Keratinocyte (primary cell): ENCODE measurements around the gene TVP23C. TPM values are rescaled to one million over a fixed set of nuclear protein-coding genes. Genes with fewer than 3 reads are reported as not detected.

Source experiments
- DNase-seq: peaks from one replicate; pipeline ENCODE4 v3.0.0-alpha.2; 2011; ENCODE audit warnings: low read depth, missing footprints, low spot score
- FAIRE-seq: peaks from 2 replicates; lab custom pipeline; 2011; peaks lifted over from hg19 to GRCh38; lab: Jason Lieb, UNC
- H2AFZ ChIP-seq: 2 replicates; pipeline ENCODE4 v1.6.0; 2012; ENCODE audit warnings: low read length, control low read depth, inconsistent platforms; ENCODE audit not compliant: control insufficient read depth
- H3K27ac ChIP-seq: 2 replicates; pipeline ENCODE4 v1.5.1; 2011; ENCODE audit warnings: low read length; ENCODE audit not compliant: control insufficient read depth, insufficient read depth
- H3K27me3 ChIP-seq: 3 replicates; pipeline ENCODE4 v1.6.0; 2011; ENCODE audit warnings: low read length; ENCODE audit not compliant: control insufficient read depth, insufficient read depth; ENCODE audit errors: extremely low read depth
- H3K36me3 ChIP-seq, 2 experiments: 2 replicates in 1 of 2; 3 replicates in 1 of 2; pipeline ENCODE4 v1.5.1; 2011; ENCODE audit warnings: low read length in 2 of 2, mild to moderate bottlenecking in 1 of 2; ENCODE audit not compliant: control insufficient read depth in 2 of 2, insufficient read depth in 2 of 2; ENCODE audit errors: extremely low read depth in 1 of 2
- H3K4me1 ChIP-seq: 3 replicates; pipeline ENCODE4 v1.5.1; 2011; ENCODE audit warnings: low read length; ENCODE audit not compliant: control insufficient read depth, insufficient read depth; ENCODE audit errors: extremely low read depth
- H3K4me2 ChIP-seq: 3 replicates; pipeline ENCODE4 v1.6.0; 2011; ENCODE audit warnings: low read depth, low read length; ENCODE audit not compliant: control insufficient read depth, insufficient read depth; ENCODE audit errors: extremely low read depth
- H3K4me3 ChIP-seq, 3 experiments: fragments of 200-600 bp in 1 of 3; sonication (generic) in 1 of 3; 2 replicates in 2 of 3; 3 replicates in 1 of 3; pipeline ENCODE4 v1.5.1; 2011 to 2016; ENCODE audit warnings: low read length in 3 of 3, mild to moderate bottlenecking in 3 of 3, control low read depth in 2 of 3, inconsistent platforms in 1 of 3, low read depth in 1 of 3, mixed read lengths in 1 of 3, mixed run types in 1 of 3, moderate library complexity in 1 of 3; ENCODE audit not compliant: control insufficient read depth in 2 of 3, insufficient read depth in 2 of 3; ENCODE audit errors: extremely low read depth in 1 of 3
- H3K79me2 ChIP-seq: 2 replicates; pipeline ENCODE4 v1.6.0; 2012; ENCODE audit warnings: low read length; ENCODE audit not compliant: control insufficient read depth, insufficient read depth
- H3K9ac ChIP-seq: 3 replicates; pipeline ENCODE4 v1.6.0; 2011; ENCODE audit warnings: low read length; ENCODE audit not compliant: control insufficient read depth, insufficient read depth; ENCODE audit errors: extremely low read depth
- H3K9me1 ChIP-seq: 3 replicates; pipeline ENCODE4 v1.6.0; 2011; ENCODE audit warnings: low read length; ENCODE audit not compliant: control insufficient read depth, insufficient read depth; ENCODE audit errors: extremely low read depth
- H3K9me3 ChIP-seq: 2 replicates; pipeline ENCODE4 v1.5.1; 2012; ENCODE audit warnings: low read depth, low read length; ENCODE audit not compliant: control insufficient read depth
- H4K20me1 ChIP-seq: 3 replicates; pipeline ENCODE4 v1.6.0; 2011; ENCODE audit warnings: low read length; ENCODE audit not compliant: control insufficient read depth, insufficient read depth; ENCODE audit errors: extremely low read depth
- EZH2 ChIP-seq: IDR thresholded peaks from one replicate; pipeline ENCODE4 v1.6.1; 2012; ENCODE audit warnings: inconsistent platforms, mild to moderate bottlenecking, low read length, moderate library complexity
- dilution Hi-C: fragments of 300-500 bp; cut with MboI; formaldehyde crosslinking; loops from one replicate; pipeline ENCODE4 v1.7.0; 2020; ENCODE audit warnings: low sequenced_read_pairs; ENCODE audit not compliant: extremely low pct_ligation_motif_present
- polyA plus RNA-seq, 5 experiments: library from polyadenylated mRNA; depleted of rRNA in 3 of 5; stranded (reverse) in 3 of 5; stranded (forward) in 1 of 5; unstranded in 1 of 5; fragments of >200 nt; gene quantifications; 1 replicate in 1 of 5; 2 replicates in 3 of 5; 3 replicates in 1 of 5; pipeline versions ENCODE4 v1.2.1 to v1.2.3, GENCODE V29; 2011 to 2012; ENCODE audit warnings: missing spikeins in 2 of 5, low read depth in 1 of 5, low replicate concordance in 1 of 5
- TF ChIP-seq, protein P1 (sequence below), 3 experiments: IDR thresholded peaks in 1 of 3; conservative IDR thresholded peaks in 1 of 3; optimal IDR thresholded peaks in 1 of 3; 2 replicates in 2 of 3; 3 replicates in 1 of 3; pipeline versions ENCODE3 to v1.5.1; 2011; ENCODE audit warnings: low read length in 3 of 3, mild to moderate bottlenecking in 3 of 3, moderate library complexity in 2 of 3, control low read depth in 1 of 3, inconsistent platforms in 1 of 3; ENCODE audit not compliant: insufficient read depth in 2 of 3; ENCODE audit errors: extremely low read depth in 1 of 3

The TVP23C gene
- polyA plus RNA-seq, 1 donor (not counting 4 experiments of a cell fraction or from before 2014, with no cell fraction given), result 5.7 TPM

DNA sequence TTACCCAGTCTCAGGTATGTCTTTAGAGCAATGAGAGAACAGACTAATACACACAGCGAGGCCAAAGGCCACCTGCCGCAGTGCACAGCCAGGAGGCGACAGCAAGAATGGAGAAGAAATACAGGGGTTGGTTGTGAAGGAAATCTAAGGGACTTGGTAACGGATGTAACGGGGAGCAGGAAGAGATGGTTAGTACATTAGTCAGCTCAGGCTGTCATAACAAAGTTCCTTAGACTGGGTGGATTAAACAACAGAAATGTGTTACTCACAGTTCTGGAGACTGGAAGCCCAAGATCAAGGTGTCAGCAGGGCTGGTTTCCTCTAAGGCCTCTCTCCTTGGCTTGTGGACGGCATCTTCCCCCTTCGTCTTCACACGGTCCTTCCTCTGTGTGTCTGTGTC is 47.1 kb downstream of the TVP23C start:
- H3K4me3 ChIP-seq, result no peak overlapping the region
- H2AFZ ChIP-seq, result no peak overlapping the region
- no peaks in the 10 kb centered on the region for H3K79me2 ChIP-seq
- dilution Hi-C loops, result no loop called here
- peaks cover 6% of the 10 kb centered on the region for H3K9me3 ChIP-seq
- no peaks in the 10 kb centered on the region for H3K9me1 ChIP-seq
- H3K27me3 ChIP-seq, result no peaks in the 10 kb centered on the region
- TF ChIP-seq, protein P1, sequence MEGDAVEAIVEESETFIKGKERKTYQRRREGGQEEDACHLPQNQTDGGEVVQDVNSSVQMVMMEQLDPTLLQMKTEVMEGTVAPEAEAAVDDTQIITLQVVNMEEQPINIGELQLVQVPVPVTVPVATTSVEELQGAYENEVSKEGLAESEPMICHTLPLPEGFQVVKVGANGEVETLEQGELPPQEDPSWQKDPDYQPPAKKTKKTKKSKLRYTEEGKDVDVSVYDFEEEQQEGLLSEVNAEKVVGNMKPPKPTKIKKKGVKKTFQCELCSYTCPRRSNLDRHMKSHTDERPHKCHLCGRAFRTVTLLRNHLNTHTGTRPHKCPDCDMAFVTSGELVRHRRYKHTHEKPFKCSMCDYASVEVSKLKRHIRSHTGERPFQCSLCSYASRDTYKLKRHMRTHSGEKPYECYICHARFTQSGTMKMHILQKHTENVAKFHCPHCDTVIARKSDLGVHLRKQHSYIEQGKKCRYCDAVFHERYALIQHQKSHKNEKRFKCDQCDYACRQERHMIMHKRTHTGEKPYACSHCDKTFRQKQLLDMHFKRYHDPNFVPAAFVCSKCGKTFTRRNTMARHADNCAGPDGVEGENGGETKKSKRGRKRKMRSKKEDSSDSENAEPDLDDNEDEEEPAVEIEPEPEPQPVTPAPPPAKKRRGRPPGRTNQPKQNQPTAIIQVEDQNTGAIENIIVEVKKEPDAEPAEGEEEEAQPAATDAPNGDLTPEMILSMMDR (optimal IDR thresholded peaks at IDR 0.05 in 1 of 3, IDR thresholded peaks at IDR 0.05 in 1 of 3, conservative IDR thresholded peaks at IDR 0.05 in 1 of 3; ENCODE audit: extremely low read depth in 1 of 3, insufficient read depth in 2 of 3, low read length in 3 of 3), result no peak
- TF ChIP-seq EZH2, result no peak
- peaks cover 2% of the 10 kb centered on the region in 2 experiments for H3K36me3 ChIP-seq
- no peak overlapping the region for H3K4me2 ChIP-seq
- no peaks in the 10 kb centered on the region for H4K20me1 ChIP-seq
- DNase-seq (no peak), FAIRE-seq (no peak)
- H3K27ac ChIP-seq, result no peak overlapping the region
- H3K9ac ChIP-seq, result no peak overlapping the region
- H3K4me1 ChIP-seq, result no peaks in the 10 kb centered on the region

GRCh38 chr17:15514469-15514868 is 48.8 kb downstream of the TVP23C start:
- no peaks in the 10 kb centered on the region for H3K79me2 ChIP-seq
- no peak overlapping the region for H3K27ac ChIP-seq
- no peaks in the 10 kb centered on the region for H3K9me1 ChIP-seq
- peaks cover 2% of the 10 kb centered on the region in 2 experiments for H3K36me3 ChIP-seq
- H4K20me1 ChIP-seq, result no peaks in the 10 kb centered on the region
- H2AFZ ChIP-seq, result no peak overlapping the region
- no peak overlapping the region for H3K9ac ChIP-seq
- DNase-seq (no peak), FAIRE-seq (no peak)
- H3K4me3 ChIP-seq, result no peak overlapping the region
- TF ChIP-seq, protein P1 (optimal IDR thresholded peaks at IDR 0.05 in 1 of 3, IDR thresholded peaks at IDR 0.05 in 1 of 3, conservative IDR thresholded peaks at IDR 0.05 in 1 of 3; ENCODE audit: extremely low read depth in 1 of 3, insufficient read depth in 2 of 3, low read length in 3 of 3), result no peak
- no peak for TF ChIP-seq EZH2
- no peaks in the 10 kb centered on the region for H3K27me3 ChIP-seq
- peaks cover 6% of the 10 kb centered on the region for H3K9me3 ChIP-seq
- no peaks in the 10 kb centered on the region for H3K4me1 ChIP-seq
- dilution Hi-C loops, result no loop called here
- no peak overlapping the region for H3K4me2 ChIP-seq
